Measurements from ENCODE around the gene CLIC4. TPM values are rescaled to one million over a fixed set of nuclear protein-coding genes. Genes with fewer than 3 reads are reported as not detected.

The CLIC4 gene
- total RNA-seq, 1 experiment from 2014 or later: 123 TPM

- H3K4me2 ChIP-seq: no peak overlapping the region
- TF ChIP-seq, protein P1, sequence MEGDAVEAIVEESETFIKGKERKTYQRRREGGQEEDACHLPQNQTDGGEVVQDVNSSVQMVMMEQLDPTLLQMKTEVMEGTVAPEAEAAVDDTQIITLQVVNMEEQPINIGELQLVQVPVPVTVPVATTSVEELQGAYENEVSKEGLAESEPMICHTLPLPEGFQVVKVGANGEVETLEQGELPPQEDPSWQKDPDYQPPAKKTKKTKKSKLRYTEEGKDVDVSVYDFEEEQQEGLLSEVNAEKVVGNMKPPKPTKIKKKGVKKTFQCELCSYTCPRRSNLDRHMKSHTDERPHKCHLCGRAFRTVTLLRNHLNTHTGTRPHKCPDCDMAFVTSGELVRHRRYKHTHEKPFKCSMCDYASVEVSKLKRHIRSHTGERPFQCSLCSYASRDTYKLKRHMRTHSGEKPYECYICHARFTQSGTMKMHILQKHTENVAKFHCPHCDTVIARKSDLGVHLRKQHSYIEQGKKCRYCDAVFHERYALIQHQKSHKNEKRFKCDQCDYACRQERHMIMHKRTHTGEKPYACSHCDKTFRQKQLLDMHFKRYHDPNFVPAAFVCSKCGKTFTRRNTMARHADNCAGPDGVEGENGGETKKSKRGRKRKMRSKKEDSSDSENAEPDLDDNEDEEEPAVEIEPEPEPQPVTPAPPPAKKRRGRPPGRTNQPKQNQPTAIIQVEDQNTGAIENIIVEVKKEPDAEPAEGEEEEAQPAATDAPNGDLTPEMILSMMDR (conservative IDR thresholded peaks at IDR 0.05): no peak
- no peak for TF ChIP-seq EZH2 (IDR thresholded peaks at IDR 0.05; ENCODE audit: low read depth)
Measured at GRCh38 chr1:24775348-24775747, 30.1 kb downstream of the CLIC4 start.

GRCh38 chr1:24775916-24776315, 30.7 kb downstream of the CLIC4 start:
- peaks cover 13% of the 10 kb centered on the region for H4K20me1 ChIP-seq (ENCODE audit: insufficient read depth)
- no peaks in the 10 kb centered on the region for H3K27me3 ChIP-seq (ENCODE audit: insufficient read depth, low read depth)
- H3K4me1 ChIP-seq (replicated peaks; ENCODE audit: insufficient read depth): no peaks in the 10 kb centered on the region
- H3K4me3 ChIP-seq: no peak overlapping the region
- ChIA-PET CTCF (no interaction called here), POLR2A (ENCODE audit: unreplicated experiment) (no interaction called here)
- H3K79me2 ChIP-seq (ENCODE audit: low read depth): peaks cover 29% of the 10 kb centered on the region
- H3K36me3 ChIP-seq (ENCODE audit: low read depth): no peaks in the 10 kb centered on the region
- no peaks in the 10 kb centered on the region; the same call in 1 of the 2 replicates for H3F3A ChIP-seq (ENCODE audit: insufficient read depth, low read depth)
- no peaks in the 10 kb centered on the region for H3K9me2 ChIP-seq (ENCODE audit: insufficient read depth)
- no peak for DNase-seq
- no peak overlapping the region for H3K4me2 ChIP-seq
- TF ChIP-seq, protein P1 (conservative IDR thresholded peaks at IDR 0.05): no peak
- no peak for TF ChIP-seq EZH2 (IDR thresholded peaks at IDR 0.05; ENCODE audit: low read depth)
- H3K9me3 ChIP-seq (ENCODE audit: insufficient read depth, low read depth): no peaks in the 10 kb centered on the region
- no peak overlapping the region for H2AFZ ChIP-seq
- no peak overlapping the region for H3K27ac ChIP-seq
- intact Hi-C loops (cut with micrococcal nuclease; ENCODE audit: unreplicated experiment): no loop called here
- BruUV-seq (replicated peaks): no TSS peak

More at GRCh38 chr1:24775348-24775747, 30.1 kb downstream of the CLIC4 start:
- BruUV-seq (replicated peaks): no TSS peak
- ChIA-PET CTCF (no interaction called here), POLR2A (ENCODE audit: unreplicated experiment) (no interaction called here)
- H3K4me3 ChIP-seq: no peak overlapping the region
- no peaks in the 10 kb centered on the region; the same call in 1 of the 2 replicates for H3F3A ChIP-seq (ENCODE audit: insufficient read depth, low read depth)
- H2AFZ ChIP-seq: no peak overlapping the region
- no peaks in the 10 kb centered on the region for H3K27me3 ChIP-seq (ENCODE audit: insufficient read depth, low read depth)
- peaks cover 29% of the 10 kb centered on the region for H3K79me2 ChIP-seq (ENCODE audit: low read depth)
- DNase-seq: no peak
- no peaks in the 10 kb centered on the region for H3K4me1 ChIP-seq (replicated peaks; ENCODE audit: insufficient read depth)
- H3K36me3 ChIP-seq (ENCODE audit: low read depth): no peaks in the 10 kb centered on the region
- no peaks in the 10 kb centered on the region for H3K9me2 ChIP-seq (ENCODE audit: insufficient read depth)
- intact Hi-C loops (cut with micrococcal nuclease; ENCODE audit: unreplicated experiment): no loop called here
- no peak overlapping the region for H3K27ac ChIP-seq
- H3K9me3 ChIP-seq (ENCODE audit: insufficient read depth, low read depth): no peaks in the 10 kb centered on the region
- H4K20me1 ChIP-seq (ENCODE audit: insufficient read depth): peaks cover 13% of the 10 kb centered on the region

DNA sequence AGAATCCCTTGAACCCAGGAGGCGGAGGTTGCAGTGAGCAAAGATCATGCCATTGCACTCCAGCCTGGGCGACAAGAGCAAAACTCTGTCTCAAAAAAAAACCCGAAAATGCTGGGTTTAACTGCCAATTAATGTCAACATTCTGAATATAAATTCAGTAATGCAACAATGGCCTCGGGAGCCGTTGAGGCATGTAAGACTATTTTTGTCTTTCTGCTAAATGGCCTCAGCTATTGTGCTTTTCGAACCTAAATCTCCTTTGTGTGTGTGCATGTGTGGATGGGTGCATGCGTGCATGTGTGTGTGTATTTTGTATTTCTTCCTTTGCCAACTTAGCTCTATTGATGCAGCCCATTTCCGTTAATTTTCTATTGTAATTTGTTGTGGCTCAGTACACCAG, 31.6 kb downstream of the CLIC4 start:
- BruUV-seq (replicated peaks): no TSS peak
- Histone ChIP-seq H3K27ac (no peak overlapping the region), H3K4me2 (no peak overlapping the region), H3K4me3 (no peak overlapping the region), H2AFZ (no peak overlapping the region), H3K4me1 (replicated peaks; ENCODE audit: insufficient read depth) (no peaks in the 10 kb centered on the region), H3K79me2 (ENCODE audit: low read depth) (peaks cover 29% of the 10 kb centered on the region), H4K20me1 (ENCODE audit: insufficient read depth) (peaks cover 17% of the 10 kb centered on the region), H3K9me3 (ENCODE audit: insufficient read depth, low read depth) (no peaks in the 10 kb centered on the region), H3F3A (ENCODE audit: insufficient read depth, low read depth) (no peaks in the 10 kb centered on the region; the same call in 1 of the 2 replicates), H3K27me3 (ENCODE audit: insufficient read depth, low read depth) (no peaks in the 10 kb centered on the region), H3K36me3 (ENCODE audit: low read depth) (no peaks in the 10 kb centered on the region), H3K9me2 (ENCODE audit: insufficient read depth) (no peaks in the 10 kb centered on the region)
- CTCF ChIA-PET: no interaction called here
- POLR2A ChIA-PET (ENCODE audit: unreplicated experiment): interaction anchor here (0.7 kb wide), 1 partner anchor 14 kb away, joined by 4 read pairs; no protein-coding TSS in a partner anchor
- TF ChIP-seq, protein P1 (conservative IDR thresholded peaks at IDR 0.05): no peak
- TF ChIP-seq EZH2 (IDR thresholded peaks at IDR 0.05; ENCODE audit: low read depth): no peak
- DNase-seq: no peak
- intact Hi-C loops (cut with micrococcal nuclease; ENCODE audit: unreplicated experiment): no loop called here
